Common myeloid progenitor, CD34-positive (primary cell): ENCODE data around the gene CDK18.
A peak's percentile ranks its signal among the peaks of the same experiment; 100 is the strongest.

Experiments used
- CTCF ChIA-PET: fragments of 350-600 bp; sonication (Branson Sonifier 250); formaldehyde crosslinking; loops from one replicate; lab custom pipeline; 2021; ENCODE audit warnings: antibody characterized with exemption; lab: Charles Lee
- POLR2A ChIA-PET: fragments of 350-600 bp; sonication (Branson Sonifier 250); formaldehyde crosslinking; loops from one replicate; lab custom pipeline; 2021; ENCODE audit warnings: antibody characterized with exemption; lab: Charles Lee
- DNase-seq, 3 donors: peaks; one replicate each; pipeline versions ENCODE4 v3.0.0 to v3.0.0-alpha.2; 2013
- H3K27ac ChIP-seq, 2 experiments: 1 replicate in 1 of 2; 2 replicates in 1 of 2; pipeline ENCODE4 v1.7.0; 2013; ENCODE audit warnings: inconsistent platforms in 2 of 2, low read length in 2 of 2, mild to moderate bottlenecking in 2 of 2, low read depth in 1 of 2, moderate library complexity in 1 of 2; ENCODE audit not compliant: severe bottlenecking in 2 of 2, insufficient read depth in 1 of 2, poor library complexity in 1 of 2
- H3K27me3 ChIP-seq, 5 experiments: replicated peaks in 2 of 5; 1 replicate in 3 of 5; 2 replicates in 2 of 5; pipeline versions ENCODE4 v1.6.1 to v1.7.0; 2013; ENCODE audit warnings: low read length in 4 of 5, mild to moderate bottlenecking in 2 of 5, moderate library complexity in 2 of 5, inconsistent platforms in 1 of 5; ENCODE audit not compliant: insufficient read depth in 5 of 5, control insufficient read depth in 4 of 5
- H3K36me3 ChIP-seq, 4 experiments: 1 replicate in 2 of 4; 2 replicates in 2 of 4; pipeline versions ENCODE4 v1.6.1 to v1.7.0; 2013; ENCODE audit warnings: low read length in 3 of 4, control low read depth in 1 of 4, mild to moderate bottlenecking in 1 of 4; ENCODE audit not compliant: control insufficient read depth in 4 of 4, insufficient read depth in 4 of 4
- H3K4me1 ChIP-seq, 4 experiments: 1 replicate in 3 of 4; 2 replicates in 1 of 4; pipeline versions ENCODE4 v1.6.1 to v1.7.1; 2013; ENCODE audit warnings: low read length in 3 of 4, mild to moderate bottlenecking in 3 of 4, control low read depth in 1 of 4, inconsistent platforms in 1 of 4, moderate library complexity in 1 of 4; ENCODE audit not compliant: control insufficient read depth in 4 of 4, insufficient read depth in 4 of 4; ENCODE audit errors: control extremely low read depth in 1 of 4
- H3K4me3 ChIP-seq, 7 experiments: 1 replicate in 4 of 7; 2 replicates in 3 of 7; pipeline versions ENCODE4 v1.5.1 to v1.7.0; 2013; ENCODE audit warnings: mild to moderate bottlenecking in 7 of 7, low read length in 6 of 7, moderate library complexity in 6 of 7, inconsistent platforms in 2 of 7, low read depth in 2 of 7, control low read depth in 1 of 7; ENCODE audit not compliant: insufficient read depth in 4 of 7, control insufficient read depth in 1 of 7; ENCODE audit errors: extremely low read depth in 1 of 7
- H3K9me3 ChIP-seq, 5 experiments: 1 replicate in 4 of 5; 2 replicates in 1 of 5; pipeline versions ENCODE4 v1.6.1 to v1.7.1; 2013; ENCODE audit warnings: low read length in 4 of 5, mild to moderate bottlenecking in 2 of 5, inconsistent platforms in 1 of 5, low read depth in 1 of 5, moderate library complexity in 1 of 5; ENCODE audit not compliant: control insufficient read depth in 4 of 5, insufficient read depth in 2 of 5; ENCODE audit errors: control extremely low read depth in 1 of 5
- WGBS: methylation state at CpG from one replicate; pipeline ENCODE4 v1.1.5; 2013; ENCODE audit not compliant: insufficient coverage; 5-methylcytosine and 5-hydroxymethylcytosine counted together

CDK18 gene

GRCh38 chr1:205580140-205580922, 75.9 kb downstream of the CDK18 start:
- no peaks in the 10 kb centered on the region for H3K36me3 ChIP-seq
- H3K4me3 ChIP-seq = no peak overlapping the region
- no peaks in the 10 kb centered on the region for H3K9me3 ChIP-seq
- ChIA-PET CTCF (interaction anchor here (1.0 to 2.2 kb wide), 6 partner anchors 8 to 95 kb away, joined by 3 to 10 read pairs (median 4); partner anchors contain the start of gene ELK4), POLR2A (no interaction called here)
- peaks cover 0 to 6% (median 0%) of the 10 kb centered on the region in 5 experiments for H3K27me3 ChIP-seq
- H3K27ac ChIP-seq = no peak overlapping the region
- WGBS = 91% methylated on average over 12 of the region's 15 CpGs
- DNase-seq = no peak
- H3K4me1 ChIP-seq = peaks cover 0 to 23% (median 18%) of the 10 kb centered on the region in 4 experiments

GRCh38 chr1:205580923-205581180, 76.4 kb downstream of the CDK18 start:
- peaks cover 0 to 23% (median 18%) of the 10 kb centered on the region in 4 experiments for H3K4me1 ChIP-seq
- ChIA-PET CTCF (interaction anchor here (0.9 to 3.5 kb wide), 4 partner anchors 11 to 78 kb away, joined by 3 to 21 read pairs (median 4); partner anchors contain the start of gene ELK4), POLR2A (no interaction called here)
- no peaks in the 10 kb centered on the region for H3K9me3 ChIP-seq
- WGBS = 100% methylated on average over 3 of the region's 3 CpGs
- H3K4me3 ChIP-seq = no peak overlapping the region
- no peaks in the 10 kb centered on the region for H3K36me3 ChIP-seq
- DNase-seq = no peak
- H3K27me3 ChIP-seq = peaks cover 0 to 6% (median 0%) of the 10 kb centered on the region in 5 experiments
- no peak overlapping the region for H3K27ac ChIP-seq

GRCh38 chr1:205581321-205581980, 77.0 kb downstream of the CDK18 start:
- POLR2A ChIA-PET = no interaction called here

GRCh38 chr1:205582046-205582445, 77.6 kb downstream of the CDK18 start:
- H3K4me3 ChIP-seq = peak overlapping the region in 1 of 7 experiments; percentile 26
- POLR2A ChIA-PET = no interaction called here
- DNase-seq = no peak
- no peaks in the 10 kb centered on the region for H3K9me3 ChIP-seq
- 55% methylated on average over 9 of the region's 11 CpGs for WGBS
- no peak overlapping the region for H3K27ac ChIP-seq
- H3K36me3 ChIP-seq = no peaks in the 10 kb centered on the region
- peaks cover 0 to 23% (median 18%) of the 10 kb centered on the region in 4 experiments for H3K4me1 ChIP-seq
- CTCF ChIA-PET = interaction anchor here (1.0 to 3.5 kb wide), 3 partner anchors 10 to 57 kb away, joined by 3 to 21 read pairs (median 4); no protein-coding TSS in a partner anchor
- peaks cover 0 to 3% (median 0%) of the 10 kb centered on the region in 5 experiments for H3K27me3 ChIP-seq

More at GRCh38 chr1:205581321-205581980, 77.0 kb downstream of the CDK18 start:
- Histone ChIP-seq H3K27me3 (peaks cover 0 to 3% (median 0%) of the 10 kb centered on the region in 5 experiments), H3K36me3 (no peaks in the 10 kb centered on the region), H3K4me3 (no peak overlapping the region), H3K27ac (no peak overlapping the region), H3K4me1 (peaks cover 0 to 23% (median 18%) of the 10 kb centered on the region in 4 experiments), H3K9me3 (no peaks in the 10 kb centered on the region)
- CTCF ChIA-PET = interaction anchor here (0.9 to 3.5 kb wide), 5 partner anchors 11 to 77 kb away, joined by 3 to 21 read pairs (median 3); partner anchors contain the start of gene ELK4
- WGBS = 91% methylated on average over 7 of the region's 9 CpGs
- no peak for DNase-seq
